ENCODE data around the gene ESF1. TPM values are rescaled to one million over a fixed set of nuclear protein-coding genes. Genes with fewer than 3 reads are reported as not detected.

Gene ESF1
- total and polyA plus RNA-seq, 2 donors (not counting 1 experiment from before 2014, with no cell fraction given) = 0.81 to 13.9 TPM

DNA sequence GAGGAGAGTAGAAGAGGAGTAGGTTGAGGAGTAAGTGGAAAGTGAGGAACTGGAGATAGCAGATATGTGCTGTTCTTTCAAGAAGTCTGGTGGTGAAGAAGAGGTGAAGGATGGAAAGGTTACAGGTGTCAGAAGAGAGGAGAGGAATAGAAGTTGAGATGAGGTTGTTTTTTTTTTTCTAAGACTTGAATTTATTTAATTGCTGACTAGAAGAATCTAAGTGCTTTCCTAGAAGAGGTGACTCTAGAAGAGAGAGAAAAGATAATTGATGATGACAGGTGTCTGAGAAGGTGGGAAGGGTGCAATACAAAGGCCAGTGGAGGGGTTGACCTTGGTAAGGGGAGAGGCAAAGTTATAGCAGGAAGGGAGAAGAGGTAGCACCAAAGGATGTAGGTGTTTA, 25.7 kb upstream of the ESF1 start:
- intact Hi-C loops (cut with micrococcal nuclease) = no loop called here
- Histone ChIP-seq H3K9me3 (ENCODE audit: control extremely low read depth in 1 of 3, control insufficient read depth in 2 of 3, insufficient read depth in 1 of 3, low read length in 2 of 3) (no peaks in the 10 kb centered on the region), H3K4me2 (replicated peaks; ENCODE audit: low read depth, low read length, poor library complexity, severe bottlenecking) (no peak overlapping the region), H3K79me2 (ENCODE audit: control insufficient read depth, insufficient read depth, low read length) (no peaks in the 10 kb centered on the region), H3K36me3 (replicated peaks in 1 of 2; ENCODE audit: control extremely low read depth in 1 of 2, control insufficient read depth in 1 of 2, extremely low read depth in 1 of 2, insufficient read depth in 2 of 2, low read length in 1 of 2) (peaks cover 32 to 71% of the 10 kb centered on the region in 2 experiments), H3K27me3 (replicated peaks in 1 of 4; ENCODE audit: control extremely low read depth in 1 of 4, control insufficient read depth in 3 of 4, insufficient read depth in 4 of 4, low read length in 3 of 4) (no peaks in the 10 kb centered on the region), H3K4me3 (ENCODE audit: control extremely low read depth in 1 of 5, extremely low read depth in 1 of 5, insufficient read depth in 1 of 5, low read depth in 2 of 5, low read length in 4 of 5) (no peak overlapping the region), H2AFZ (ENCODE audit: insufficient read depth, low read depth, low read length, poor library complexity, severe bottlenecking) (no peak overlapping the region), H3K4me1 (ENCODE audit: control insufficient read depth in 2 of 2, insufficient read depth in 2 of 2, low read length in 2 of 2) (no peaks in the 10 kb centered on the region), H4K20me1 (ENCODE audit: control insufficient read depth, insufficient read depth, low read length, poor library complexity, severe bottlenecking) (no peaks in the 10 kb centered on the region), H3K9ac (ENCODE audit: low read length) (no peak overlapping the region), H3K27ac (ENCODE audit: low read length in 2 of 2) (no peak overlapping the region)
- Mint-ChIP-seq H3K27ac (no peak overlapping the region), H3K4me3 (no peak overlapping the region), H3K27me3 (no peaks in the 10 kb centered on the region), H3K9me3 (ENCODE audit: insufficient read depth) (no peaks in the 10 kb centered on the region), H3K4me1 (no peaks in the 10 kb centered on the region)
- ATAC-seq (ENCODE audit: low read depth) = no peak
- POLR2A ChIA-PET = no interaction called here
- no peak for TF ChIP-seq EZH2 (IDR thresholded peaks at IDR 0.05; ENCODE audit: borderline replicate concordance, insufficient read depth, low read depth, low read length, poor library complexity, severe bottlenecking)
- TF ChIP-seq, protein P1, sequence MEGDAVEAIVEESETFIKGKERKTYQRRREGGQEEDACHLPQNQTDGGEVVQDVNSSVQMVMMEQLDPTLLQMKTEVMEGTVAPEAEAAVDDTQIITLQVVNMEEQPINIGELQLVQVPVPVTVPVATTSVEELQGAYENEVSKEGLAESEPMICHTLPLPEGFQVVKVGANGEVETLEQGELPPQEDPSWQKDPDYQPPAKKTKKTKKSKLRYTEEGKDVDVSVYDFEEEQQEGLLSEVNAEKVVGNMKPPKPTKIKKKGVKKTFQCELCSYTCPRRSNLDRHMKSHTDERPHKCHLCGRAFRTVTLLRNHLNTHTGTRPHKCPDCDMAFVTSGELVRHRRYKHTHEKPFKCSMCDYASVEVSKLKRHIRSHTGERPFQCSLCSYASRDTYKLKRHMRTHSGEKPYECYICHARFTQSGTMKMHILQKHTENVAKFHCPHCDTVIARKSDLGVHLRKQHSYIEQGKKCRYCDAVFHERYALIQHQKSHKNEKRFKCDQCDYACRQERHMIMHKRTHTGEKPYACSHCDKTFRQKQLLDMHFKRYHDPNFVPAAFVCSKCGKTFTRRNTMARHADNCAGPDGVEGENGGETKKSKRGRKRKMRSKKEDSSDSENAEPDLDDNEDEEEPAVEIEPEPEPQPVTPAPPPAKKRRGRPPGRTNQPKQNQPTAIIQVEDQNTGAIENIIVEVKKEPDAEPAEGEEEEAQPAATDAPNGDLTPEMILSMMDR (IDR thresholded peaks at IDR 0.05) = no peak
- CTCF ChIA-PET = interaction anchor here (0.9 to 1.4 kb wide), 2 partner anchors 8 to 9 kb away, joined by 3 read pairs; no protein-coding TSS in a partner anchor
- no peak for DNase-seq

DNA sequence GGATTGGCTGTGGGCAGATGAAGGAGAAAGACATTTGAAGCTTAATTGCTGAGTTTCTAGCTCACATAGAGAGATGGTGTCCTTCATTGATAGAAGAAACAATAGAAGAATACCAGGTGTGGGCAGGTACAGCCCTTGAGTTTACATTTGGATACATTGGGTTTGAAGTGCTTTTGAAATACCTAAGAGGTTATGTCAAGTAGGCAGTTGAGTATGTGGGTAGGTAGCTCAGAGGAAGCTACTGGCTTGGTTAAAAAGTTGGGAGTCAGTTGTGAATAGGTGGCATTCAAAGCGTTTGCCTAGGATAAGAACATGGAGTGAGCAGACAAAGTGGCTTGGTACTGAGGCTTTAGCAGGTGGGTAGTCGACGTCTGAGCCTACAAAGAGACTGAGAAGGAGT, 25.1 kb upstream of the ESF1 start:
- H3K4me1 ChIP-seq (ENCODE audit: control insufficient read depth in 2 of 2, insufficient read depth in 2 of 2, low read length in 2 of 2) = no peaks in the 10 kb centered on the region
- H3K27ac Mint-ChIP-seq = no peak overlapping the region

More for the DNA sequence above, 25.1 kb upstream of the ESF1 start:
- H3K4me3 ChIP-seq (ENCODE audit: control extremely low read depth in 1 of 5, extremely low read depth in 1 of 5, insufficient read depth in 1 of 5, low read depth in 2 of 5, low read length in 4 of 5) = no peak overlapping the region
- Mint-ChIP-seq H3K4me1 (no peaks in the 10 kb centered on the region), H3K27me3 (no peaks in the 10 kb centered on the region), H3K4me3 (no peak overlapping the region), H3K9me3 (ENCODE audit: insufficient read depth) (no peaks in the 10 kb centered on the region)
- no peaks in the 10 kb centered on the region for H4K20me1 ChIP-seq (ENCODE audit: control insufficient read depth, insufficient read depth, low read length, poor library complexity, severe bottlenecking)
- H3K79me2 ChIP-seq (ENCODE audit: control insufficient read depth, insufficient read depth, low read length) = no peaks in the 10 kb centered on the region
- H3K9ac ChIP-seq (ENCODE audit: low read length) = no peak overlapping the region
- no peaks in the 10 kb centered on the region for H3K9me3 ChIP-seq (ENCODE audit: control extremely low read depth in 1 of 3, control insufficient read depth in 2 of 3, insufficient read depth in 1 of 3, low read length in 2 of 3)
- H2AFZ ChIP-seq (ENCODE audit: insufficient read depth, low read depth, low read length, poor library complexity, severe bottlenecking) = no peak overlapping the region
- H3K27ac ChIP-seq (ENCODE audit: low read length in 2 of 2) = no peak overlapping the region
- ChIA-PET POLR2A (no interaction called here), CTCF (interaction anchor here (0.9 to 1.4 kb wide), 2 partner anchors 9 to 10 kb away, joined by 3 read pairs; no protein-coding TSS in a partner anchor)
- DNase-seq (no peak), ATAC-seq (ENCODE audit: low read depth) (no peak)
- H3K36me3 ChIP-seq (replicated peaks in 1 of 2; ENCODE audit: control extremely low read depth in 1 of 2, control insufficient read depth in 1 of 2, extremely low read depth in 1 of 2, insufficient read depth in 2 of 2, low read length in 1 of 2) = peaks cover 28 to 67% of the 10 kb centered on the region in 2 experiments
- TF ChIP-seq, protein P1 (IDR thresholded peaks at IDR 0.05) = no peak
- no peak for TF ChIP-seq EZH2 (IDR thresholded peaks at IDR 0.05; ENCODE audit: borderline replicate concordance, insufficient read depth, low read depth, low read length, poor library complexity, severe bottlenecking)
- H3K27me3 ChIP-seq (replicated peaks in 1 of 4; ENCODE audit: control extremely low read depth in 1 of 4, control insufficient read depth in 3 of 4, insufficient read depth in 4 of 4, low read length in 3 of 4) = no peaks in the 10 kb centered on the region
- no peak overlapping the region for H3K4me2 ChIP-seq (replicated peaks; ENCODE audit: low read depth, low read length, poor library complexity, severe bottlenecking)
- WGBS (ENCODE audit: insufficient coverage) = 96% methylated on average over 3 of the region's 3 CpGs
- intact Hi-C loops (cut with micrococcal nuclease) = no loop called here
